K562 (cell line): ENCODE data around the gene IRF2. TPM values are rescaled to one million over a fixed set of nuclear protein-coding genes. Genes with fewer than 3 reads are reported as not detected.

Source experiments
- ARNT ChIP-seq, 2 experiments: fragments of 450-650 bp; IDR thresholded peaks; 2 replicates each; pipeline ENCODE4 v1.6.1; 2016; ENCODE audit warnings: mild to moderate bottlenecking in 1 of 2
- CREM ChIP-seq: IDR thresholded peaks from 2 replicates; pipeline ENCODE4 v1.6.1; 2014; ENCODE audit warnings: antibody characterized with exemption, low read depth
- EHMT2 ChIP-seq: fragments of 450-650 bp; IDR thresholded peaks from 2 replicates; pipeline ENCODE4 v1.6.1; 2018; ENCODE audit warnings: antibody characterized with exemption
- KDM4B ChIP-seq, 2 experiments: fragments of 450-650 bp in 1 of 2; sonication (generic) in 1 of 2; IDR thresholded peaks; 2 replicates each; pipeline ENCODE4 v1.6.1; 2016 to 2017; ENCODE audit warnings: borderline replicate concordance in 2 of 2, antibody characterized with exemption in 1 of 2, low read depth in 1 of 2, mild to moderate bottlenecking in 1 of 2
- MYNN ChIP-seq, 2 experiments: sonication (generic); formaldehyde crosslinking in 1 of 2; IDR thresholded peaks; 2 replicates each; pipeline versions ENCODE4 v1.5.0 to v1.6.1; 2016 to 2020; ENCODE audit warnings: antibody characterized with exemption in 1 of 2, missing genetic modification reagents in 1 of 2
- POLR2B ChIP-seq: fragments of 450-650 bp; IDR thresholded peaks from 2 replicates; pipeline ENCODE4 v1.6.1; 2018; ENCODE audit warnings: low read depth; ENCODE audit not compliant: partially characterized antibody
- RAD21 ChIP-seq, 2 experiments: fragments of 250-450 bp in 1 of 2; fragments of 450-650 bp in 1 of 2; sonication (Bioruptor Pico) in 1 of 2; formaldehyde crosslinking in 1 of 2; IDR thresholded peaks in 1 of 2; conservative IDR thresholded peaks in 1 of 2; 2 replicates each; pipeline versions ENCODE4 v1.4.0 to v1.8.0; 2020 to 2022; ENCODE audit warnings: mild to moderate bottlenecking in 2 of 2, moderate library complexity in 1 of 2
- RCOR1 ChIP-seq, 2 experiments: IDR thresholded peaks; 2 replicates each; pipeline ENCODE4 v1.6.1; 2012; ENCODE audit warnings: low read depth in 2 of 2, low read length in 2 of 2, borderline replicate concordance in 1 of 2, improper control_type of control experiment in 1 of 2
- SIX5 ChIP-seq, 2 experiments: IDR thresholded peaks; 2 replicates each; pipeline ENCODE4 v1.6.1; 2011; ENCODE audit warnings: low read length in 2 of 2, borderline replicate concordance in 1 of 2, low read depth in 1 of 2, mild to moderate bottlenecking in 1 of 2, moderate library complexity in 1 of 2; ENCODE audit not compliant: insufficient read depth in 1 of 2
- SMARCE1 ChIP-seq: fragments of 450-650 bp; IDR thresholded peaks from 2 replicates; pipeline ENCODE4 v1.7.1; 2016; ENCODE audit warnings: mild to moderate bottlenecking
- YBX1 ChIP-seq: fragments of 450-650 bp; IDR thresholded peaks from 2 replicates; pipeline ENCODE4 v1.7.1; 2016; ENCODE audit warnings: mild to moderate bottlenecking
- ZNF589 ChIP-seq: fragments of 200-800 bp; sonication (Bioruptor generic); IDR thresholded peaks from 2 replicates; pipeline ENCODE4 v1.6.1; 2016; ENCODE audit warnings: low read depth, missing genetic modification characterization, missing compliant biosample characterization
- polyA plus RNA-seq, 8 experiments: library from polyadenylated mRNA; depleted of rRNA in 4 of 8; stranded (reverse) in 5 of 8; unstranded in 3 of 8; fragments of >200 nt; fragmentation: Nextera tagmentation in 2 of 8; fragmentation: Illumina TruSeq in 1 of 8; extraction: Ambion mirVana in 2 of 8; extraction: Trizol in 1 of 8; gene quantifications; 2 replicates each; pipeline versions ENCODE4 v1.2.1 to v1.2.3, GENCODE V29; 2011 to 2014; ENCODE audit warnings: inconsistent platforms in 1 of 8, missing spikeins in 1 of 8
- total RNA-seq, 7 experiments: library from RNA; depleted of rRNA in 6 of 7; stranded (reverse); fragments of >200 nt in 6 of 7; fragmentation: Illumina TruSeq in 2 of 7; extraction: Trizol in 2 of 7; gene quantifications; 2 replicates each; pipeline versions ENCODE4 v1.2.1 to v1.2.3, GENCODE V29; 2011 to 2021; ENCODE audit warnings: low replicate concordance in 1 of 7
- TF ChIP-seq, protein P1 (sequence below): sonication (generic); formaldehyde crosslinking; IDR thresholded peaks from 2 replicates; pipeline ENCODE4 v1.8.1; 2023; ENCODE audit warnings: missing genetic modification reagents, mild to moderate bottlenecking, borderline replicate concordance
- TF ChIP-seq, protein P2 (sequence below), 2 experiments: fragments of 450-650 bp; conservative IDR thresholded peaks; 2 replicates each; pipeline ENCODE4 v1.6.1; 2017; ENCODE audit warnings: mild to moderate bottlenecking in 2 of 2, moderate library complexity in 2 of 2
- TF ChIP-seq, protein P3 (sequence below): fragments of 450-650 bp; IDR thresholded peaks from 2 replicates; pipeline ENCODE4 v1.6.1; 2016
- TF ChIP-seq, protein P4 (sequence below): fragments of 450-650 bp; IDR thresholded peaks from 2 replicates; pipeline ENCODE4 v1.6.1; 2016; ENCODE audit warnings: low read depth, mild to moderate bottlenecking, moderate library complexity

The IRF2 gene
- total and polyA plus RNA-seq, 9 of the 15 experiments (the other 6 are each of a cell fraction or from before 2014, with no cell fraction given) = 7.1 to 17.1 (median 11.3) TPM

DNA sequence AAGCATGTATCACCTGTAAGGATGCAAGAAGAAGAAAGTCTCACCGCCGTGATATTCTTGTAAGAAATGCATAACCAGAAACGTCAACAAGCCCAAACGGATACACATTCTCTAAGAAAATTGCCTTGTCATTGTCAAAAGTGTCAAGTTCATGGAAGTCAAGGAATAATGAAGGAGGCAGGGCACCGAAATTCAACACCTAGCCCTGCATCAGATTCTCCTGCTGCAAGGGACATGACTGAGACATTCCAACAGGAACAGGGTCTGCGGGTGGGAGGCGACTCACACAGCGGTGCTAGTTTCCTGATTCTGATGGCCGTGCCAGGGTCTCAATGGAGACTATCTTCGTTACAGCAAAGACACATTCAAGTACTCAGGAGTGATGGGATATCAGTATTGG, 26.7 kb downstream of the IRF2 start (continued):
- TF ChIP-seq RCOR1 (IDR thresholded peaks at IDR 0.05; ENCODE audit: borderline replicate concordance in 1 of 2, low read depth in 2 of 2, low read length in 2 of 2) = peak in 1 of 2 experiments; percentile 23; a peak in 1 of 4 replicates
- no peak for TF ChIP-seq KDM4B (IDR thresholded peaks at IDR 0.05; ENCODE audit: borderline replicate concordance in 2 of 2, low read depth in 1 of 2)
- TF ChIP-seq CREM = 0 out of 2 replicates have a peak, but pooled peaks have one; percentile 7
- TF ChIP-seq, protein P1, sequence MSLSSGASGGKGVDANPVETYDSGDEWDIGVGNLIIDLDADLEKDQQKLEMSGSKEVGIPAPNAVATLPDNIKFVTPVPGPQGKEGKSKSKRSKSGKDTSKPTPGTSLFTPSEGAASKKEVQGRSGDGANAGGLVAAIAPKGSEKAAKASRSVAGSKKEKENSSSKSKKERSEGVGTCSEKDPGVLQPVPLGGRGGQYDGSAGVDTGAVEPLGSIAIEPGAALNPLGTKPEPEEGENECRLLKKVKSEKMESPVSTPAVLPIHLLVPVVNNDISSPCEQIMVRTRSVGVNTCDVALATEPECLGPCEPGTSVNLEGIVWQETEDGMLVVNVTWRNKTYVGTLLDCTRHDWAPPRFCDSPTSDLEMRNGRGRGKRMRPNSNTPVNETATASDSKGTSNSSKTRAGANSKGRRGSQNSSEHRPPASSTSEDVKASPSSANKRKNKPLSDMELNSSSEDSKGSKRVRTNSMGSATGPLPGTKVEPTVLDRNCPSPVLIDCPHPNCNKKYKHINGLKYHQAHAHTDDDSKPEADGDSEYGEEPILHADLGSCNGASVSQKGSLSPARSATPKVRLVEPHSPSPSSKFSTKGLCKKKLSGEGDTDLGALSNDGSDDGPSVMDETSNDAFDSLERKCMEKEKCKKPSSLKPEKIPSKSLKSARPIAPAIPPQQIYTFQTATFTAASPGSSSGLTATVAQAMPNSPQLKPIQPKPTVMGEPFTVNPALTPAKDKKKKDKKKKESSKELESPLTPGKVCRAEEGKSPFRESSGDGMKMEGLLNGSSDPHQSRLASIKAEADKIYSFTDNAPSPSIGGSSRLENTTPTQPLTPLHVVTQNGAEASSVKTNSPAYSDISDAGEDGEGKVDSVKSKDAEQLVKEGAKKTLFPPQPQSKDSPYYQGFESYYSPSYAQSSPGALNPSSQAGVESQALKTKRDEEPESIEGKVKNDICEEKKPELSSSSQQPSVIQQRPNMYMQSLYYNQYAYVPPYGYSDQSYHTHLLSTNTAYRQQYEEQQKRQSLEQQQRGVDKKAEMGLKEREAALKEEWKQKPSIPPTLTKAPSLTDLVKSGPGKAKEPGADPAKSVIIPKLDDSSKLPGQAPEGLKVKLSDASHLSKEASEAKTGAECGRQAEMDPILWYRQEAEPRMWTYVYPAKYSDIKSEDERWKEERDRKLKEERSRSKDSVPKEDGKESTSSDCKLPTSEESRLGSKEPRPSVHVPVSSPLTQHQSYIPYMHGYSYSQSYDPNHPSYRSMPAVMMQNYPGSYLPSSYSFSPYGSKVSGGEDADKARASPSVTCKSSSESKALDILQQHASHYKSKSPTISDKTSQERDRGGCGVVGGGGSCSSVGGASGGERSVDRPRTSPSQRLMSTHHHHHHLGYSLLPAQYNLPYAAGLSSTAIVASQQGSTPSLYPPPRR (CRISPR knock-in tag) = no peak
- TF ChIP-seq, protein P2, sequence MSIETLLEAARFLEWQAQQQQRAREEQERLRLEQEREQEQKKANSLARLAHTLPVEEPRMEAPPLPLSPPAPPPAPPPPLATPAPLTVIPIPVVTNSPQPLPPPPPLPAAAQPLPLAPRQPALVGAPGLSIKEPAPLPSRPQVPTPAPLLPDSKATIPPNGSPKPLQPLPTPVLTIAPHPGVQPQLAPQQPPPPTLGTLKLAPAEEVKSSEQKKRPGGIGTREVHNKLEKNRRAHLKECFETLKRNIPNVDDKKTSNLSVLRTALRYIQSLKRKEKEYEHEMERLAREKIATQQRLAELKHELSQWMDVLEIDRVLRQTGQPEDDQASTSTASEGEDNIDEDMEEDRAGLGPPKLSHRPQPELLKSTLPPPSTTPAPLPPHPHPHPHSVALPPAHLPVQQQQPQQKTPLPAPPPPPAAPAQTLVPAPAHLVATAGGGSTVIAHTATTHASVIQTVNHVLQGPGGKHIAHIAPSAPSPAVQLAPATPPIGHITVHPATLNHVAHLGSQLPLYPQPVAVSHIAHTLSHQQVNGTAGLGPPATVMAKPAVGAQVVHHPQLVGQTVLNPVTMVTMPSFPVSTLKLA (conservative IDR thresholded peaks at IDR 0.05) = peak in 1 of 2 experiments; percentile 19; a peak in 1 of 4 replicates
- TF ChIP-seq SMARCE1 = peak; percentile 24; the same call in 1 of the 2 replicates
- TF ChIP-seq, protein P3, sequence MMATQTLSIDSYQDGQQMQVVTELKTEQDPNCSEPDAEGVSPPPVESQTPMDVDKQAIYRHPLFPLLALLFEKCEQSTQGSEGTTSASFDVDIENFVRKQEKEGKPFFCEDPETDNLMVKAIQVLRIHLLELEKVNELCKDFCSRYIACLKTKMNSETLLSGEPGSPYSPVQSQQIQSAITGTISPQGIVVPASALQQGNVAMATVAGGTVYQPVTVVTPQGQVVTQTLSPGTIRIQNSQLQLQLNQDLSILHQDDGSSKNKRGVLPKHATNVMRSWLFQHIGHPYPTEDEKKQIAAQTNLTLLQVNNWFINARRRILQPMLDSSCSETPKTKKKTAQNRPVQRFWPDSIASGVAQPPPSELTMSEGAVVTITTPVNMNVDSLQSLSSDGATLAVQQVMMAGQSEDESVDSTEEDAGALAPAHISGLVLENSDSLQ = no peak
- TF ChIP-seq YBX1 = no peak
- TF ChIP-seq MYNN (IDR thresholded peaks at IDR 0.05) = no peak
- TF ChIP-seq MYNN (CRISPR knock-in tag; IDR thresholded peaks at IDR 0.05) = no peak
- TF ChIP-seq EHMT2 = no peak
- peak in 1 of 2 experiments; percentile 30; a peak in 1 of 4 replicates for TF ChIP-seq ARNT (IDR thresholded peaks at IDR 0.05)
- no peak for TF ChIP-seq ZNF589
- TF ChIP-seq POLR2B = no peak
- 0 out of 4 replicates have a peak, but pooled peaks of 1 of the 2 experiments have one; percentile 15 for TF ChIP-seq RAD21 (CRISPR knock-in tag; conservative IDR thresholded peaks at IDR 0.05 in 1 of 2, IDR thresholded peaks at IDR 0.05 in 1 of 2)
- TF ChIP-seq, protein P4, sequence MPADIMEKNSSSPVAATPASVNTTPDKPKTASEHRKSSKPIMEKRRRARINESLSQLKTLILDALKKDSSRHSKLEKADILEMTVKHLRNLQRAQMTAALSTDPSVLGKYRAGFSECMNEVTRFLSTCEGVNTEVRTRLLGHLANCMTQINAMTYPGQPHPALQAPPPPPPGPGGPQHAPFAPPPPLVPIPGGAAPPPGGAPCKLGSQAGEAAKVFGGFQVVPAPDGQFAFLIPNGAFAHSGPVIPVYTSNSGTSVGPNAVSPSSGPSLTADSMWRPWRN = no peak
- TF ChIP-seq SIX5 (IDR thresholded peaks at IDR 0.05; ENCODE audit: borderline replicate concordance in 1 of 2, insufficient read depth in 1 of 2, low read depth in 1 of 2, low read length in 2 of 2) = no peak
